ENCODE measurements around the gene PRSS57. TPM values are rescaled to one million over a fixed set of nuclear protein-coding genes. Genes with fewer than 3 reads are reported as not detected.
A peak's percentile ranks its signal among the peaks of the same experiment; 100 is the strongest.

The PRSS57 gene
- total and polyA plus RNA-seq, 2 of the 13 experiments (the other 11 are each of a cell fraction or from before 2014, with no cell fraction given), result 0.12 TPM; not detected in 1

GRCh38 chr19:680287-681028 lies 14.8 kb downstream of the PRSS57 start (continued):
- no peak for TF ChIP-seq SKIL (CRISPR knock-in tag; IDR thresholded peaks at IDR 0.05; ENCODE audit: borderline replicate concordance)
- peak; percentile 63; the same call in 1 of the 2 replicates for TF ChIP-seq TFDP1 (CRISPR knock-in tag; IDR thresholded peaks at IDR 0.05; ENCODE audit: borderline replicate concordance)
- TF ChIP-seq PRPF4 (IDR thresholded peaks at IDR 0.05; ENCODE audit: low read depth, low read length, poor library complexity, severe bottlenecking), result no peak
- 0 out of 2 replicates have a peak, but pooled peaks have one; percentile 34 for TF ChIP-seq ZBTB20 (CRISPR knock-in tag; IDR thresholded peaks at IDR 0.05; ENCODE audit: borderline replicate concordance, low read depth)
- TF ChIP-seq TIGD3 (CRISPR knock-in tag; IDR thresholded peaks at IDR 0.05; ENCODE audit: borderline replicate concordance), result no peak
- no peak for TF ChIP-seq PRDM4 (CRISPR knock-in tag; IDR thresholded peaks at IDR 0.05; ENCODE audit: borderline replicate concordance)
- TF ChIP-seq SALL1 (CRISPR knock-in tag; IDR thresholded peaks at IDR 0.05), result peak; percentile 44; the same call in 1 of the 2 replicates
- no peak for TF ChIP-seq ZNF333 (CRISPR knock-in tag; IDR thresholded peaks at IDR 0.05; ENCODE audit: borderline replicate concordance)
- TF ChIP-seq ZNF225 (CRISPR knock-in tag; IDR thresholded peaks at IDR 0.05), result no peak
- no peak for TF ChIP-seq ZNF335 (CRISPR knock-in tag; IDR thresholded peaks at IDR 0.05)
- no peak for TF ChIP-seq HNRNPLL (IDR thresholded peaks at IDR 0.05; ENCODE audit: low read depth, low read length, poor library complexity, severe bottlenecking)
- TF ChIP-seq NCOA2 (CRISPR knock-in tag; IDR thresholded peaks at IDR 0.05), result peak; percentile 15; the same call in 1 of the 2 replicates
- TF ChIP-seq ZNF446 (CRISPR knock-in tag; IDR thresholded peaks at IDR 0.05), result 0 out of 2 replicates have a peak, but pooled peaks have one; percentile 16
- TF ChIP-seq YEATS4 (CRISPR knock-in tag; IDR thresholded peaks at IDR 0.05; ENCODE audit: borderline replicate concordance), result peak; percentile 81; the same call in 1 of the 2 replicates
- no peak for TF ChIP-seq ZNF552 (CRISPR knock-in tag; IDR thresholded peaks at IDR 0.05; ENCODE audit: borderline replicate concordance)
- 0 out of 2 replicates have a peak, but pooled peaks have one; percentile 5 for TF ChIP-seq ZBTB21 (CRISPR knock-in tag; IDR thresholded peaks at IDR 0.05)
- TF ChIP-seq NONO (IDR thresholded peaks at IDR 0.05), result no peak
- TF ChIP-seq NONO (CRISPR knock-in tag; conservative IDR thresholded peaks at IDR 0.05), result 0 out of 2 replicates have a peak, but pooled peaks have one; percentile 25
- TF ChIP-seq SUZ12 (IDR thresholded peaks at IDR 0.05; ENCODE audit: low read depth, low read length), result no peak
- TF ChIP-seq ZNF34 (CRISPR knock-in tag; IDR thresholded peaks at IDR 0.05; ENCODE audit: borderline replicate concordance), result no peak
- 0 out of 2 replicates have a peak, but pooled peaks have one; percentile 5 for TF ChIP-seq RARA (CRISPR knock-in tag; IDR thresholded peaks at IDR 0.05)
- peak; percentile 36; the same call in 1 of the 2 replicates for TF ChIP-seq THAP11 (CRISPR knock-in tag; IDR thresholded peaks at IDR 0.05)

All from HepG2 (cell line).